NCI-H2029 (cell line): Measurements from ENCODE around the gene METAP1D.

Source experiments
- DNase-seq: peaks from one replicate; lab custom pipeline; 2025; lab: John Stamatoyannopoulos, UW

Gene METAP1D

GRCh38 chr2:172080641-172081220, 81.0 kb downstream of the METAP1D start:
- no peak for DNase-seq

DNA sequence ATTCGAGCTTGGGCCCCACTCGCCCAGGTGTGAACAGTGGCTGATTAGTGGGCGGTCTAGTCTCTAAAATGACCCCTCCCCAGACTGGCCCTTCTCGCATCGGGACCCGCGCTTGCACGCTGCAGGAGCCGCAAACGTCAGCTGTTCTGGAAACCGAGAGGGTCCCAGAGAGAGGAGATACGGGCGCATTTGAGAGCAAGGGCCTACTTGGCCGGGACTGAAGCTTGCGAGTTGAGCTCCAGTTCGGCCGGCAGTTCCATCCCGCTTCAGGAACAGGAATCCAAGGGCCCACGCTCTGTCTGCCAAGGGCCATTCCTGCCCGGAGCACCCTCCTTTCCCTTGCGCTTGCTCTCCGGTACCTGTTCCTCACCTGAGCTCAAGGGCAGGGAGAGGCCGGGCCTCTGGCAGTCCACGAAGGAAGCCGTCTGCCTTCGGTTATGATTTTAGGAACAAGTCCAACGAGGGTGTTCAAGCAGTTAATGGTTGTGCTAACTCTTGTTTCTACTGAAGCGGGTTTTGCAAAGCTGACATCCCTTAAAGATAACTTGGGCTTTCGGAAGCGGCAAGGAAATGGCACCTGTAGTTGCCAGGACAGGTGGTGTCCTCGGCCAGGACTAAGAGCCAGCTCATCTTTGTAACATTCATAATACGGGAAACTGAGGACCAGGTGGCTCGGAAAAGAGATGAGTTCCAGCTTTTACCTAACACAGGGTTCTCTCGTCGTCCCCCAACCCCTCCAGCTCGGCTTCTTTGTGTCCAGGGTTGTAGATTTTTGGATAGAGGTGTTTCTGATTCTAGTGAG, 81.7 kb downstream of the METAP1D start:
- DNase-seq: no peak

- DNase-seq: no peak
These were observed 82.6 kb downstream of the METAP1D start for GRCh38 chr2:172082105-172082943.

- DNase-seq: no peak
These were observed 83.3 kb downstream of the METAP1D start for GRCh38 chr2:172082944-172083627.

GRCh38 chr2:172083628-172084394, 84.1 kb downstream of the METAP1D start:
- DNase-seq: no peak

DNA sequence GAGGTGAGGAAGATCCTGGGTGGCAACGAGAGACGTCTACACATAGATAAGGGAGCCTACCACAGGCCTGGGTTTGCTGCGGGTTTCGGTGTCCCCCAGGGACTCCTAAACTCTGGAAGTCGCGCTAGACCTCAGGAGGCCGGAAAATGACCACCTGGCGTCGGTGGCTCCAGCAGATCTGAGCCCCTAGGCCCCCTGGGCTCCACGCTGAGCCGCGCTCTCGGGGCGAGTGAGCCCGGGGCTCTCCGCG, 84.6 kb downstream of the METAP1D start:
- no peak for DNase-seq

- DNase-seq: peak; percentile 83
These were observed 85.1 kb downstream of the METAP1D start for GRCh38 chr2:172084645-172085459.

DNA sequence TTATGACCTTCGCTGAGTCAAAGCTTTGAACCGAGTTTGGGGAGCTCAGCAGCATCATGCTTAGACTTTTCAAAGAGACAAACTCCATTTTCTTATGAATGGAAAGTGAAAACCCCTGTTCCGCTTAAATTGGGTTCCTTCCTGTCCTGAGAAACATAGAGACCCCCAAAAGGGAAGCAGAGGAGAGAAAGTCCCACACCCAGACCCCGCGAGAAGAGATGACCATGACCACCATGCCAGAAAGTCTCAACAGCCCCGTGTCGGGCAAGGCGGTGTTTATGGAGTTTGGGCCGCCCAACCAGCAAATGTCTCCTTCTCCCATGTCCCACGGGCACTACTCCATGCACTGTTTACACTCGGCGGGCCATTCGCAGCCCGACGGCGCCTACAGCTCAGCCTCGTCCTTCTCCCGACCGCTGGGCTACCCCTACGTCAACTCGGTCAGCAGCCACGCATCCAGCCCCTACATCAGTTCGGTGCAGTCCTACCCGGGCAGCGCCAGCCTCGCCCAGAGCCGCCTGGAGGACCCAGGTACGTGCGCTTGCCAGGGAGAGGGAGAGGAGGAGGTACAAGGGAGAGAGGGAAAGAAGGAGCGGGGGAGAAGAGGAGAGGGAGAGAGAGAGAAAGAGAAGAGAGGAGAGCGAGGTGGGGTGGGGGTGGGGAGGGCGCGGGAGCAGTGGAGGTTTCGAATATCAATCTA, 85.9 kb downstream of the METAP1D start, which contains the start of gene DLX1:
TSS of gene DLX1 (plus strand) at position 48 of the 700 bp plus-strand sequence. CDS start at position 219, 171 bp downstream.
- DNase-seq: peak; percentile 38

- DNase-seq: no peak
These were observed 86.8 kb downstream of the METAP1D start for GRCh38 chr2:172086241-172087206.

- no peak for DNase-seq
These were observed 87.5 kb downstream of the METAP1D start for GRCh38 chr2:172087207-172087779.

DNA sequence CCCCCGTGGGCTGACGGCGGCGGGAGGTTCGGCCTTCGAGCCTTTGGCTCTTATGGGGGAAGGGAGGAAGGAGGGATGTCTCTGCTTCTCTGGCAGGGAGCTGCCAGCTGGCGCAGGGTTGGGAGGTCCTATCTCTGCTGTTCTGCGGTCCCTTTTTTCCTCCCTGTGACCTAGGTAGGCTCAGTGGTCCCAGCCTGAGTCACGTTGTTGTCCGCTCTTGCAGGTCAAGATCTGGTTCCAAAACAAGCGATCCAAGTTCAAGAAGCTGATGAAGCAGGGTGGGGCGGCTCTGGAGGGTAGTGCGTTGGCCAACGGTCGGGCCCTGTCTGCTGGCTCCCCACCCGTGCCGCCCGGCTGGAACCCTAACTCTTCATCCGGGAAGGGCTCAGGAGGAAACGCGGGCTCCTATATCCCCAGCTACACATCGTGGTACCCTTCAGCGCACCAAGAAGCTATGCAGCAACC, 88.1 kb downstream of the METAP1D start:
- no peak for DNase-seq

DNA sequence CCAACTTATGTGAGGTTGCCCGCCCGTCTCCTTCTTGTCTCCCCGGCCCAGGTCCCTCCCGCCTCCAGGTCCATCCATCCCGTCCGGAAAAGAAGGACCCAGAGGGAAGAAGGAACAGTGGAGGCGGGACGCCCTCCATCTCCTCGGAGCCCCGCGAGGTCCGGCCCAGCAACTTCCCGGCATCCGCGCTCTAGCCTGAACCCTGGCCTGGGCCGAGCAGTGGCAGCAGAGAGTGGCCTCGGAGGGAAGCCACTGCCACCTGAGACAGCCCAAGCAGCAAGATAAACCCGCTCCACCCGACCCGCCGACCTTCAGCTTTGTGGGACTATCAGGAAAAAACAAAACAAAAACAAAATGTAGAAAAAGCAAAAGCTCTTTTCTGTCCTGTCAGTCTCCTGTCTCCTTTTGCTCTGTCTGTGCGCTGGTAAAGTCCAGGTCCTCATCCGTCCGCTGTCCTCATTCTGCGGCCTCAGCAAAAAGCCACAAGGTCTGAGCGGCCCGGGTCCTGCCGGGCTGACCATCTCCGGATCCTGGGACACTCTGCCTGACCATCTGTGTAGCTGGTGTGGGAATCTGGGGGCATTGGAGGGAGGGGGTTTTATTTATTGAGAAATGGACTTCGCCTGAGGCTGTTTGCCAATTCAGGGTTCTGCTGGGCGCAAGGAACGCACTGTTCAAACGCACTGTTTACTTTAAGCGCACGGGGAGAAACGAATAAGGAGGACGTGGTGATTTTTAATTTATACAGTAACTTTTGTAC, 88.7 kb downstream of the METAP1D start:
- no peak for DNase-seq

DNA sequence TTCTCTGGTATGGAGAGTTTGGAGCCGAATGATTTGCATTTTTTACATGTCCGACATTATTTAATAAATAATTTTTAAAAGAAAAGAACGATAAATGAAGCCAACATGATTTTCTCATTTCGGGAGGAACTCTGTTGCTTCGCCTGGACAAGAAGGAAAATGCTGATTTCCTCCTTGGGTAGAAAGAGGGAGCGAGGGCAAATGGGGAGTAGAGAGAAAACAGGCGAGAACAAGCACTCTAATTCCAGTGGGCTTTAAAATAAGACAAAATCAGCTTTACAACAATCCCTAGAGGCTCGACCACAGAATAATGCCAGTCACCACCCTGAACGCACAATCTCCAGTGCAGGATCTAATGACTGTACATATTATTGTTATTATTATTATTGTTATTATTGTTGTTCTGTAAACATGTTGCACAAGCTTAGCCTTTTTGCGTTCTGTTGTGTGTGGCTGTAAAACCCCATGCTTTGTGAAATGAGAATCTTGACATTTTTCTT, 89.3 kb downstream of the METAP1D start:
- DNase-seq: no peak

DNA sequence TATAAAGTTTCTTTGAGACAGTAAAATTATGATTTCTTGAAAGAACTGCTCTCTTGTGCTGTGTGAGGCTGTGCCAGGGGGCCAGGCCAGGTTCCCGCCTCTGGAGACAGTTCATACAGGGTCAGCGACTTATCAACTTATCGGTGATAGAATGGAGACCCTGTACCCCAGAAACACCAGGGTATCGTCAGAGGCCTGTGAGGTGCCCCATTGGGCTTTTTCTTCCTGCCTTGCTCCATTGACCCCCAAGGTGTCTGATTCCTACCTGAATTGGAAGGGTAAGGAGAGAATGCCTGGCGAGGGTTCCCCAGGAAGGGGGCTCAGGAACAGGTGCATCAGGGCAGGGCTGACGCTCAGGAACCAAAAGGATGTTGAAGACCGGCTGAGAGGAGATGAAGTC, 89.9 kb downstream of the METAP1D start:
- no peak for DNase-seq

- no peak for DNase-seq
These were observed 90.5 kb downstream of the METAP1D start for GRCh38 chr2:172090044-172090961.

DNA sequence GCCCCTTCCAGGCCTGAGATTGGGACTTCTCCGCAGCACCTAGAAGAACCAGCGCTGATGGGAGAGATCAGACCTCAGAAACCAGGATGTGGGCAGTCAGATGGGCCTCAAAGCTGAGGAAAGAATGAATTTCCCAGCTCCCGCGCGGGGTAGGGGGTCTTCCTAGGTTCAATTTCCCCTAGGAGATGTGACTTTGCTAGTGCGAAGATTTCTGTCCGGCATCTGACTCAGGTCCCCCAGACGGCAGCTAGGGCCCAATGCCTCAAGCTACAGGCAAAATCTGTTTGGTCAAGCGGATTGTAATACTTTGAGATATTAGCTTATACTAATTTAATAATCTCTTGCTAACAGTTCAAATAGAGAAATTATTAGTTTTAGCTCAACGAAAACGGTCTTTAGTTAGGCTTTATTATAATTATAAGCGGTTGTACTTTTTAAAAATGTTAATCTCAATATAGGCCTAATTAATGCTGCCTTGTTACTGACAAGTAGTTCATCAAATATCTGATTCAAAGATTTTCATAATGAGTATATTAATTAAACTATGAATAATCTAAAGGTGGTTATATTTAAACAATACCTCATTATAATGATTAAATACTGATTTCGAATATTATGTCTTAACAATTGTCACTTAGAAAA, 91.4 kb downstream of the METAP1D start:
- DNase-seq: no peak
